GM20000 (cell line): ENCODE data around the gene HJURP.

Experiments used
- DNase-seq: peaks from one replicate; pipeline ENCODE4 v3.0.0; 2012; ENCODE audit warnings: low spot score
- CTCF ChIP-seq: IDR thresholded peaks from 2 replicates; pipeline ENCODE4 v1.5.1; 2012; ENCODE audit warnings: mild to moderate bottlenecking, control low read depth; ENCODE audit errors: extremely low read depth, missing control alignments

Gene HJURP

GRCh38 chr2:233829193-233830110 lies 24.9 kb downstream of the HJURP start:
- DNase-seq = no peak
- TF ChIP-seq CTCF = no peak

- no peak for TF ChIP-seq CTCF
- no peak for DNase-seq
These were observed 25.7 kb downstream of the HJURP start for GRCh38 chr2:233828546-233829192.

- no peak for DNase-seq
- no peak for TF ChIP-seq CTCF
These were observed 30.0 kb downstream of the HJURP start for GRCh38 chr2:233824373-233824772.

DNA sequence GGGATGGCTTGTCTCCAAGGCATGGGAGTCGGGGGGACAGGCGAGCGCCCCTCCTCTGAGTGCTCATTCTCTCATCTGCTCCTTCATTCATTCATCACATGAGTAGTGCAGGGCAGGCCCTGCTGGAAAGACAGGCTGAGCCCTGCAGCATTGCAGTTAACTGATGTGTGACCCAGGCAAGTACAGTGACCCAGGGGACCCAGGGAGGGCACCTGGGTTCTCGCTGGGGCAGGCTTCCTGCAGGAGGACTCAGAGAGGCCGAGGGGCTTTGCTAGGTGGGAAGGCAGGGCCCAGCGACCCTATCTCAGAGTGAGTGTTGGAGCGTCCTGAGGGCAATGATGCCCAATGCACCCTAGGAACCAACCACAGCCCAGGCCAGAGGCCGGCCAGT lies 30.6 kb downstream of the HJURP start:
- no peak for TF ChIP-seq CTCF
- no peak for DNase-seq

GRCh38 chr2:233822781-233823730 lies 31.3 kb downstream of the HJURP start:
- no peak for TF ChIP-seq CTCF
- no peak for DNase-seq

DNA sequence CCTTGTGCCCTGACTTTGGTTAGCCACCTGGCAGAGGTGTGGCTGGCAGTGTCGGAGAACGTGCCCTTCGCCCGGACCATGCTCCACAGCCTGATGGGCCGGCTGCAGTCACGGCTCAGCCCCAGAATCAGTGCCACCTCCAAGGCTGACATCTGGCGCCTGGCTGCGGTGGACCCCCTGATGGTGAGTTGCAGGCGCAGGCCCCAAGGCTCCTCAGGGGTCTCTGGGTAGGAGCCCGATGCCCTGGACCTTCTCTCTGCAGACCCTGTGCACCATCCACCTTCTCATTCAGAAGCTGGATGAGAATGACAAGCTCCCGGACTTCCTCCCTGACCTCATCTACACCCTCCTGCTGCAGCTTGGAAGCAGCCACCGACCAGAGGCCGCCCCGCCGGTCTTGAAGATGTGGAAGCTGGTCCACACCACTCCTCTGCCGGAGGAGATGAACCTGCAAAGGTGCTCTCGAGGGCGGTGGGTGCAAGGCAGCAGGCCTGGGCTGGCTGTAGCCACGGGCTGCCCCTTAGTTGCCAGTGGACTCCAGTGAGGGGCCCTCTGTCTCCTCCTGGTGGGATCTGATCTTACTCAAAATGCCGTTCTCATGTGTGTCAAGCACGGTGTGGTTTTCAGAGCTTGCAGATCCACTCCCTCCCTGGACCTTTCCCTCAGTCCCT lies 32.1 kb downstream of the HJURP start:
- DNase-seq = no peak

More for the DNA sequence above, 32.1 kb downstream of the HJURP start:
- TF ChIP-seq CTCF = no peak
